ENCODE results near the gene FAM53B.

The FAM53B gene

DNA sequence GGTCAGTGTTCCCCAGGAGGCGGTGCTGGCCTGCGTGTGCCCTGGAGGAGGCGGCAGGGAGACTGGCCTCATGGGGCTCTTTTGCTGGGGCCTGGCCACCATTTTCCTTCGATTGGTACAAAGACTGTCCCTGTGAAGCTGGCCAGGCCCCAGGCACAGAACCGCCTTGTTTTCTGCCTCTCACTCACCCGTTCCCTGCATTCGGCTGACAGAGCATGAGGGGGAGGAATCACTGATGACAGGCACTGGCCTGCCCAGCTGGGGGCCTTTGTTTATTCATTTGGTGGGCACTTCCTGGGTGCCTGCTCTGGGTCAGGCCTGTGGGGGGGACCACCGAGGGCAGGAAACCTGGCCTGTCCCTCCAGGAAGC is 139.2 kb downstream of the FAM53B start:
- H3K4me3 ChIP-seq (replicated peaks in 1 of 2; ENCODE audit: low read depth in 2 of 2, low read length in 2 of 2), result no peak overlapping the region
- TF ChIP-seq, protein P1, sequence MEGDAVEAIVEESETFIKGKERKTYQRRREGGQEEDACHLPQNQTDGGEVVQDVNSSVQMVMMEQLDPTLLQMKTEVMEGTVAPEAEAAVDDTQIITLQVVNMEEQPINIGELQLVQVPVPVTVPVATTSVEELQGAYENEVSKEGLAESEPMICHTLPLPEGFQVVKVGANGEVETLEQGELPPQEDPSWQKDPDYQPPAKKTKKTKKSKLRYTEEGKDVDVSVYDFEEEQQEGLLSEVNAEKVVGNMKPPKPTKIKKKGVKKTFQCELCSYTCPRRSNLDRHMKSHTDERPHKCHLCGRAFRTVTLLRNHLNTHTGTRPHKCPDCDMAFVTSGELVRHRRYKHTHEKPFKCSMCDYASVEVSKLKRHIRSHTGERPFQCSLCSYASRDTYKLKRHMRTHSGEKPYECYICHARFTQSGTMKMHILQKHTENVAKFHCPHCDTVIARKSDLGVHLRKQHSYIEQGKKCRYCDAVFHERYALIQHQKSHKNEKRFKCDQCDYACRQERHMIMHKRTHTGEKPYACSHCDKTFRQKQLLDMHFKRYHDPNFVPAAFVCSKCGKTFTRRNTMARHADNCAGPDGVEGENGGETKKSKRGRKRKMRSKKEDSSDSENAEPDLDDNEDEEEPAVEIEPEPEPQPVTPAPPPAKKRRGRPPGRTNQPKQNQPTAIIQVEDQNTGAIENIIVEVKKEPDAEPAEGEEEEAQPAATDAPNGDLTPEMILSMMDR (IDR thresholded peaks at IDR 0.05; ENCODE audit: low read depth, low read length), result no peak
- DNase-seq (ENCODE audit: low read depth in 2 of 2), result no peak

GRCh38 chr10:124604214-124605000 is 139.8 kb downstream of the FAM53B start:
- no peak overlapping the region for H3K4me3 ChIP-seq (replicated peaks in 1 of 2; ENCODE audit: low read depth in 2 of 2, low read length in 2 of 2)
- DNase-seq (ENCODE audit: low read depth in 2 of 2), result no peak
- TF ChIP-seq, protein P1 (IDR thresholded peaks at IDR 0.05; ENCODE audit: low read depth, low read length), result no peak

DNA sequence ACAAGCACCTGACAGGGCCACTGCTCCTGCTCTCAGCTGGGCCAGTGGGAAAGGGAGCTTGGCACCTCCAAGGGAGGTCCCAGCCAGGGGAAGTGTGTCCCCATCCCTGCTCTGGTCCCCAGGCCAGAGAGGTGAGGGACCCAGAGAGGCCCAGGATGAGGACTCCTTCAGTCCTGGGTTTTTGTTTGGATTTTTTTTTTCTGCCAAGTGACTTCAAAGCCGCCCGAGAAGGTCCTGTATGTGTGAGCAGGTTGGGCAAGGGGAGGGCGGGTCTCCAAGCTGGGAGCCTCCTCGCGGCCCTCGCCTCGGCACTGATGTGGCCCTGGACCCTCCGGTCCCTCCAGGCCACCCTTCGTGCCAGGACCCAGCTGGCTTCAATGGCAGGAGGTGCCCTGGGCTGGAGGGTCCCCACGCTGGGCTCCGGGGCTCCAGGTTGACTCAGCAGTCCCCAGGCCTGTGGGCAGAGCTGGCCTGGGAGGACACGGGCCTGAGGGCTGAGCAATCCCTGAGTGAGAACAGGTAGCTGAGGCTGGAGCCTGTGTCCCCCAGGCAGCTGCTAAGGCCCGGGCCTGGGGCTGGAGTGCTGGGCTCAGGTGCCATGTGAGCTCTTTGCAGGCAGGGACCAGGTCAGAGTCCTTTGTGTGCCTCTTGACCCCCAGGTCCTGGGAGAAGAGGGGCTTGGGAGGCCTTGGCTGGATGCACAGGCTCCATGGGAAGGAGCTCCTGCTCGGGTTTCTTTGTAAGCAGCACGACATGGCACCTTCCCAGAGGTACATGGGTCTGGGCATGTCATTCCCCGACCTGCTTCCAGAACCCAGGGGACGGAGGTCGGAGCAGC is 140.6 kb downstream of the FAM53B start:
- TF ChIP-seq, protein P1 (IDR thresholded peaks at IDR 0.05; ENCODE audit: low read depth, low read length), result no peak
- DNase-seq (ENCODE audit: low read depth in 2 of 2), result no peak
- no peak overlapping the region for H3K4me3 ChIP-seq (replicated peaks in 1 of 2; ENCODE audit: low read depth in 2 of 2, low read length in 2 of 2)

DNA sequence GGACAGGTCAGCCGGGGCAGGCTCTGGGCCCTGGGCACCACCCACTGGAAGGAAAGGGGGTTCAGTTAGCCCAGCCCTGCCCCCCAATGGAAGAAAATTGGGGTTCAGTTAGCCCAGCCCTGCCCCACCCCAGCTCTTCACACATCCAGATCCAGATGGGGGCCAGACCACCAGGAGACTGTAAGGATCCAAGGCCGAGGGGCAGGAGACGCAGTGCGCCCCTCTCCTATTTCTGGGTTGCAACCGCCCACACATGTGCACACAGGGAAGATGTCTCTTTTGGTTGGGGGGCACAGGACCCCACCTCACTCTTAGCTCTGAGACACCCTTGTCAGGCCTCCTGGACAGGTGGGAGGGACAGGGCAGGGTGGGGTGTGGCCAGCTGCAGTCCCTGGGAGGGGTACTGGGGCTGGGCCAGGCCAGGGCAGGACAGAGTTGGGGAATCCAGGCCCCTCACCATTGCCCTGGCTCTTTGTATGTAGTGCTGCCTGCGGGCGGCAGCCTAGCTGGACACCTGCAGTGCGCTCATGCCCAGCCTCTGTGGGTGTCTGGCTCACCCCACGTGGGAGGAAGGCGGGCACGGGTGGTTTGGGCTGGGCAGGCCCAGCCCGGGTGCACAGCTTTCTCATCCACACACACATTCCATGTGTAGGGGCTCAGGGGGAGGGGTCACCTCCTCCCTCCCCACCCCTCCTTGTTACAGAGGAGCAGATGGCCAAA is 141.4 kb downstream of the FAM53B start:
- TF ChIP-seq, protein P1 (IDR thresholded peaks at IDR 0.05; ENCODE audit: low read depth, low read length), result no peak
- no peak overlapping the region for H3K4me3 ChIP-seq (replicated peaks in 1 of 2; ENCODE audit: low read depth in 2 of 2, low read length in 2 of 2)
- no peak for DNase-seq (ENCODE audit: low read depth in 2 of 2)

- H3K4me3 ChIP-seq (replicated peaks in 1 of 2; ENCODE audit: low read depth in 2 of 2, low read length in 2 of 2), result no peak overlapping the region
- TF ChIP-seq, protein P1 (IDR thresholded peaks at IDR 0.05; ENCODE audit: low read depth, low read length), result no peak
- no peak for DNase-seq (ENCODE audit: low read depth in 2 of 2)
Observed at GRCh38 chr10:124602121-124602561, 142.0 kb downstream of the FAM53B start.

DNA sequence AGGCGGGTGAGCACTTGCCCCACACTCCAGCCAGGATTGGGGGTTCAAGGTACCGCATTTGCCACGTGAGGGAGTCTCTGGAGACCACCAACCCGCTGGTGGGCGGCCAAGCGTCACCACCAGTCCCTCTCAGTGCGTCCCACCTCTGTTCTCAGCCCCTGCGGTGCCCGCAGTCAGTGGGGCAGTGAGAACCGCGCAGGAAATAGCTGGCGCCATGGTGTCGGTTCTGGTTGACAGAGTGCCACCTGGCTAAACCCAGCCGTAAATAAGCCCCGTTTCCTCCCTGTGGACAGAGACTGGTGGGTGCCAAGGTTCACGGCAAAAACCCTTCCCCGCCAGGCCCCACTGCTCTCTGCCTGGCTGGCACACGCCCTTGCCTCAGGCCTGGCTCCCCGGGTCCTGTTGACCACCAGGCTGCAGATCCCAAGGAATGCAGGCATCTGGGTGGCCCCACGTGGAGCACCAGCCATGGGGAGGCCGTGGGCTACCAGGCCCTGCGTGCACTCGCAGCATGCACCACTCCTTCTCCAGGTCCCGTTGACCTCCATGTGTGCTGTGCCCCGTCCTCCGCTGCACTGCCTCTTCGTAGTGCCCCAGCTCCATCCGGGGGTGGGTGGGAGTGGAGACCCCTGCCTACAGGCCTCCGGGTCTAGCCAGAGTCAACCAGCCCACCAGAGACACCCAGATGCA is 142.6 kb downstream of the FAM53B start:
- H3K4me3 ChIP-seq (replicated peaks in 1 of 2; ENCODE audit: low read depth in 2 of 2, low read length in 2 of 2), result no peak overlapping the region
- DNase-seq (ENCODE audit: low read depth in 2 of 2), result no peak
- TF ChIP-seq, protein P1 (IDR thresholded peaks at IDR 0.05; ENCODE audit: low read depth, low read length), result no peak
